HG03520 (cell line): ENCODE results near the gene DSTYK.
"Not testable (repeated sequence)": the region's sequence is repeated elsewhere in the genome, so short reads cannot be mapped to it uniquely, and the experiment has no call there.

ENCODE experiments used
- ATAC-seq: cut with Tn5 transposase; IDR thresholded peaks from one replicate; pipeline ENCODE4 v1.9.1; 2021; ENCODE audit warnings: mild to moderate bottlenecking, moderate library complexity; ENCODE audit not compliant: unreplicated experiment

Gene DSTYK

DNA sequence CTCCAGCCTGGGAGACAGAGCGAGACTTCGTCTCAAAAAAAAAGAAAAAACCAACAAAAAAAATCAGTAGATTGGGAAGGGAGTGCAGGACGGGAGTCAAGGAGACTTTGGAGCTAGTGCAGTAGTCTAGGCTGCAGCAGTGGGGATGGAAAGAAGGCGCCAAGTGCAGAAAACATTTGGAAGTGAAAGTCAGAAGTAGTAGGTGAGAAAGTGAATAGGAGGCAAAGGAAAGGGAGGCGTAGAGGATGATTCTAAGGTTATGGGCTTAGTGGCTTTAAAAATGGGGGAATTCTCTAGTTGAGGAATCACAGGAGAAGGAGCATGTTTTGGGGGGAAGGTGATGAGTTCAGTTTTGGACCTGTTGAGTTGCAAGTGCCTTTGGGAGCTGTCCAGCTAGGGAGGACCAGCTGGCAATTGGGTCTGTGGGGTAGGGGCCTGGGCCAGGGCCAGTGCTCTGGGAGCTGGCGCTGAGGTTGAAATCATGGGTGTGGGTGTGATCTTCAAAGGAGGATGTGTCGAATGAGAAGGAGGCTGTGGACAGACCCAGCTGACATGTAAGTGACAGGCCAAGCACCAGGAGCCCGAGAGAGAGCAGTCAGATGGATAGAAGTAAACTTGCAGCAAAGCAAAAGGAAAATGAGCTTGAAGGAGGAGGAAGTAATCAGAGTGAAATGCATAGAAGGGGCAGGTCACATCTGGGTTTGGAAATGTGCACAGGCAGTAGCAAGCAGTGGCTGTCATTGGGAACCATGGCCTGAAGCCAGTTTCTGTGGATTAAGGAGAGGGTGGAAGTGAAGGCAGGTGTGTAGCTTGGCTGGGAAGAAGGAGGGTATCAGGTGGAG is 32.1 kb upstream of the DSTYK start:
- no peak for ATAC-seq

DNA sequence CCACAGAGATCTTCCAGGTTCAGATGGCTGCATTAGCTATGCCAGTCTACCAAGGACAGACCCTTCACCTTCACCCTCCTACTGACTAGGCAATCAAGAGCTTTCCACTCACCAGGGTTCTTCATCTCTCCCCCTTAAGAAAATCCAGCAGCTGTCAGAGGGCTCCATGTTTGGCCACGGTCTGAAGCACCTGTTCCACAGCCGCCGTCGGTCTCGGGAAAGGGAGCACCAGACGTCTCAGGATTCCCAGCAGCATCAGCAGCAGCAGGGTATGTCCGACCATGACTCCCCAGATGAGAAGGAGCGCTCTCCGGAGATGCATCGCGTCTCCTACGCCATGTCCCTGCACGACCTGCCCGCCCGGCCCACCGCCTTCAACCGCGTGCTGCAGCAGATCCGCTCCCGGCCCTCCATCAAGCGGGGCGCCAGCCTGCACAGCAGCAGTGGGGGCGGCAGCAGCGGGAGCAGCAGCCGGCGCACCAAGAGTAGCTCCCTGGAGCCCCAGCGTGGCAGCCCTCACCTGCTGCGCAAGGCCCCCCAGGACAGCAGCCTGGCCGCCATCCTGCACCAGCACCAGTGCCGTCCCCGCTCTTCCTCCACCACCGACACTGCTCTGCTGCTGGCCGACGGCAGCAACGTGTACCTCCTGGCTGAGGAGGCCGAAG is 30.0 kb upstream of the DSTYK start:
- no peak for ATAC-seq

DNA sequence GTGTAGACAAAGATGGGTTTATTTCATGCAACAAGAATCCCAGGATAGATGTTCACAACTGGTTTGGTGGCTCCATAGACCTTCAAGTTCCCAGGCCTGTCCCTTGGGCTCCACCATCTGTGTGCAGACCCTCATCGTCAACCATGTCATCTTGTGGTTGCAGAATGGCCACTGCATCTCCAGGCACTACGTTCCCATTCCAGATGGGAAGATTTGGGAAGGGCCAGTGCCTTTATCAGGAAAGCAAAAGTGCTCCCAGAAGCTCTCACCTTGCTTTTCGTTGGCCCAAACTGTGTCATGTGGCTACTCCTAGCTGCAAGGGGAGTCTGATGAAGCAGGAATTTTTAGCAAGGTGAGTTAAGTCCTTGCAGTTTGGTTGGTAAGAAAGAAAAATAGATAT is 29.1 kb upstream of the DSTYK start:
- ATAC-seq: no peak

DNA sequence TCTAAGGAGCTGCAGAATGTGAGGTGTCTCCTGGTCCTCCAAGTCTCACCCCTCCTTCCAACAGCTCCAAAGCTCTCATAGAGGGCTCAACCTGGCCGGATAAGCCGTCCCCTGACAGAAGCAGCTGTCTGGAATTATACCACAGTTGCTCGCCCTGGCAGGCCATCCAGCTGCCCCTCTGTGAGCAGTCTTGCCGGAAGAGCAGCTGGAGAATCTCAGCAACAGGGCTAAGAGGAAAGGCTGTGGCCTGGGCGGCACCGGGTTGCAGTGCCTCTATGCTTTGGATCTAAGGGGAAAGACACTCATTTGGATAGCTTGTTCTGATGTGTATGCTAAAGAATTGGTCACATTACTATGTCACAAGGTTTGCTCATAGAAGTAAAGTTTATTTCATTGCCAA is 28.6 kb upstream of the DSTYK start:
- ATAC-seq: no peak

DNA sequence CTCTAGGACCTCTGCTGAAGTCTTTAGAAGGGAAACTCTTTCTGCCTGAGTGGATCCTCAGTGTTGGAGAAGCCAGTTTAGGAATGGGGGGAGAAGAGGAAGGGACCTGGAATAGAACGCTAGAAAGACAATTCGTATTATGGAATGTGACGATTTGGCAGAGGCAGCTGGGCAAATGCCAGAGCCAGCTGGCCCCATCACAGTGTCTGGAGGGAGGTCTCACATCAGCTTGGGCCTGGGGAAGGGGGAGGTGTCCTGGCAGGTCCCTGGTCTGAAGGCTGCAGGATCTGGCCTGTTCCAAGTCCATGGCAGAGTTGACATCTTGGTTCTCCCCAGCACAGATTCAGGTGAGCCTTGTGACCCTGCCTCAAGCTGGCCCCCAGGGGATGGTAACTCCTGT is 27.6 kb upstream of the DSTYK start:
- ATAC-seq: no peak

DNA sequence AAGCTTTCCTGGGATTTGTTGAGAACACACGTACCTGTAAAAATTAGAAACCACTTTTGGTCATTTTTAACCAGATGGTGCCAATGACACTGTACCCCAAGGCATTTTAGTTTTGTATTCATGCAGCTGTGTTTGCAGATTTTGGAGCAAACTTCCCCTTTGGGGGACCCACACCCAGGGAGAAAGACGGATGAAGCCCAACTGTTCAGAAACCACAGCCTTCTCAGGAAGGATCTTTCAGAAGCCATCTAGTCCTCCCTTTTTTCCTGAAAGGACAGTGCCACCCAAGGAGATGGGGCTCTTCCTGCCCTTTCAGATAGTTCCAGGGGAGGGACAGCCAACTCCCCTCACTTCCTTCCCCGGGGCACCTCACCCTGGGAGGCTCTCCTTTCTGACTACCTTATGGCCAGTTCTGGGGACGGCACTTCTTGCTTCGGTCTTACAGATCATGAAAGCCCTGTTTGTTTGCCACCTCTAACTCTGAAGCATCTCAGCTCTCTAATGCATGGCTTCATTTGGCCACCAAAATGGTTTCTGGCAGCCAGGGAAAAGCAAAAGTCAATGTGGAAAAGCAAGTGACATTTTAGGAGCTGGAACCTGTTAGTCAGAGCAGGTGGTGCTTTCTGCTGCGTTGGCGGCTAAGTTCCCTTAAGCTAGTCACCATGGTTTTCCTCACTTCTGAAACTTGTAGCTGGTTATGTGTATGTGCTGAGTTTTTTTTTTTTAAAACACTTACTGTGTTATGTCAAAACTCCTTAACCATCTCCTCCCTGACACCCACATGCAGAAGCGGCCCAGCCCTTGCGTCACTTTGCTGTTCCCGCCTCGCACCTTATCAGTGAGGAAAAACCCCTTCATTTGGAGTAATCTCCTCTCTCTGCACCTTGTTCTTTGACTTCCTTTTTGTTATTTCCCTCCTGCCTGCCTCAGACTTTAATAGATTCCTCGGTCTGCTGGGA is 26.3 kb upstream of the DSTYK start:
- ATAC-seq: no peak

DNA sequence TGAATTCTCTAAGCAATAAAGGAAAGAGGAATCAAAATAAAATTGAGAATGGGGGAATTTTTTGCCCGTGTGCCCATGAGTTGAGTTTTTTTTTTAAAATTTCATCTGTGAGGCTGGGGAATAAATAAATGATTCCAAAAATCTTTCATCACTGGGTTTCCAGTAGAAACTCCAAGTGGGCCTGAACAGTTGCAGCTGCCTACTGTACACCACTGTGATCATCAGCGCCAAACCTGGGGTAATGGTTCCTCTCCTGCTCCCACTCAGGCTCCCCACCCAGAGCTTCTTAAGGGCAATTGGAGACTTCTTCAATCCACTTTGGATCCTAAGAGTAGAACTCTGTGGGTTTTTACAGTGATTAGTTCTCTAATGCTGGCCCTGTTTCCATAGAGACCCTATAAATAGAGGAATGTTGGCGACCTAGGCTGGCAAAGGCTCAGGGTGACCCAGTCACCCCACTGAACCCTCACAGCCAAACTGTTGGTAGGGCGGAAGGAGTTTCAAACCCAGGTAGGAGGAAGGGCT is 25.5 kb upstream of the DSTYK start:
- no peak for ATAC-seq

DNA sequence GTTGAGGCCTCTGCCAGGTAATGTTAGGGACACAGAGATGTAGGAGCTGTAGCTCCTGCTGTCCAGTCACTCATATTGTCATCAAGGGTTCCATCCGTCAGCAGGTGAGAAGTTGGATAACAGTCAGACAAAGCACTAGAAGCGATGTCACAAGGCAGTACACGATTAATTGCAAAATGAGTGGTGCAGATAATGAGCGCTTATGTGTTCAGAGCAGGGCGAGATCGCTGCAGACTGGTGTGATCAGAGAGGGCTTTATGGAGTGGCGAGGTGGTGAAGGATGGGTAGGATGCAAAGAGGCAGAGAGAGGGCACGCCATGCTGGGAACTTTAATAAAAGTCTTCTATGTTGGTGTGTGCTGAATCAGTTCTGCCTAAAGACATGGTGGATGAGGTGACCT is 25.0 kb upstream of the DSTYK start:
- ATAC-seq: no peak

DNA sequence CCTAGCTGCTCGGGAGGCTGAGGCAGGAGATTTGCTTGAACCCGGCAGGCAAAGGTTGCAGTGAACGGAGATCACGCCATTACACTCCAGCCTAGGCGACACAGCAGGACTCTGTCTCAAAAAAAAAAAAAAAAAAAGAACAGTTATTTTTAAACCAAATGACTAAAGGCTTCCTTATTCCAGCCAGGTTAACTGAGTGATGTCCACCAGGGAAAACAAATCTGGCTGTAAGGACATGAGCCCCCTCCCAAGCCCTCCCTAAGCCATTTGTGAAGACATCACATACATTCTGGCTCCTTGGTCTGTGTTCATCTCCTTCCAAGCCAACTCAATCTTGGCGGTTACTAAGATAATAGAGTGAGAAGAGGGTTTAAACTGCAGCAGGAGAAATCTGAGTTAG is 24.4 kb upstream of the DSTYK start:
- ATAC-seq: no peak

DNA sequence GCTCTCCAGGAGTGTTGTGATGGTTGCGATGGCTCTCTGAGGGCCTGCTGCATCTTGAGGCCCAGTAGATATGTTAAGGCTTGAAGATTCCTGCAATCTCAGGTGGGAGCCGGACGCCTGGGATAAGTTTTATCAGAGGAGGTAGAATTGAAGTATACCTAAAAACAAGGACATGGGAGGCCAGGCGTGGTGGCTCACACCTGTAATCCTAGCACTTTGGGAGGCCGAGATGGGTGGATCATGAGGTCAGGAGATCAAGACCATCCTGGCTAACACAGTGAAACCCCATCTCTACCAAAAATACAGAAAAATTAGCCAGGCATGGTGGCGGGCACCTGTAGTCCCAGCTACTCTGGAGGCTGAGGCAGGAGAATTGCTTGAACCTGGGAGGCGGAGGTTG is 22.5 kb upstream of the DSTYK start:
- not testable (repeated sequence) for ATAC-seq

DNA sequence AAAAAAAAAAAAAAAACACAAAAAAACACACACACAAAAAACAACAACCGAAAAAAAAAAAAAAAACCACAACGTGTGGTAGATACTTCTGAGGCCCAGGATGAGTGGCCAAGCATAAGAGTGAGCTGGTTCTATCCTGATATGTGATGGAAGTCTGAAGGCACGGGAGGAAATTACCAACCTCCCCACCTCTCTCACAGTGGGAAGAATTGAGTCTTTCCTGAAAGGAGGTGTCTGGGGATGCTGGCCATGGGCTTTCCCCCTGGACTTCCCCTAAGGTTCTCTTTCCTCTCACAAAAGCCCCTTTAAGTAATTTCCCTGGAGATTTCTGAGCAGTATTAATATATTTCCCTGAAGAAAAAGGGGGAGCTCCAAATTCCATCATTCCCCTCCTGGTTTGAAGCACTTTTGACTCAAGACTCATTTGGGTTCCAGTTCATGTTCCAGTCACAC is 21.5 kb upstream of the DSTYK start:
- no peak for ATAC-seq

DNA sequence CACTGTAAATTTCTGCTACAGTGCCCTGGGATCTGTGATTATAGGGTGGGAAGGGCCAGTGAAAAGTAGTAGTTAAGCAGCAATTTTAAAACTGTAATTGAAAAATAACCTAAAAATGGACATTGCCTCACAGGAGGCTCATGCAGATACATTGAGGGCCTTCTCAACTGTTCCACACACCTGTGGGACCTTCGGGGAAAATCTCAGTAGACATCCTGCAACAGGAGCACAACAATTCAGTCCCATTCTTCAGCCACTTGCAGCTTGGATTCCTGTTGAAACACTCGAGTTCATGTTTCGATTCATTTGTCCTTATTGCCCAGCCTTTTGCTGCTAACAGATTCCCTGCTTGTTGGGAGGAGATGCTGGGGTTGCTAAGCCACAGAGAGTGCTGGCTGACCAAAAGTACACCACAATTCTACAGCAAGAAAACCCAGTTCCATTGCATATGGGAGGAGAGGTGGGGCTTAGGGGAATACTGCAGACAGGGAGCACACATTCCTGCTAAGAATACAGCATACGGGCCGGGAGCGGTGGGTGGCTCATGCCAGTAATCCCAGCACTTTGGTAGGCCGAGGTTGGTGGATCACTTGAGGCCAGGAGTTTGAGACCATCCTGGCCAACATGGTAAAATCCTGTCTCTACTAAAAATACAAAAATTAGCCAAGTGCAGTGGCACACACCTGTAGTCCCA is 20.8 kb upstream of the DSTYK start:
- no peak for ATAC-seq

DNA sequence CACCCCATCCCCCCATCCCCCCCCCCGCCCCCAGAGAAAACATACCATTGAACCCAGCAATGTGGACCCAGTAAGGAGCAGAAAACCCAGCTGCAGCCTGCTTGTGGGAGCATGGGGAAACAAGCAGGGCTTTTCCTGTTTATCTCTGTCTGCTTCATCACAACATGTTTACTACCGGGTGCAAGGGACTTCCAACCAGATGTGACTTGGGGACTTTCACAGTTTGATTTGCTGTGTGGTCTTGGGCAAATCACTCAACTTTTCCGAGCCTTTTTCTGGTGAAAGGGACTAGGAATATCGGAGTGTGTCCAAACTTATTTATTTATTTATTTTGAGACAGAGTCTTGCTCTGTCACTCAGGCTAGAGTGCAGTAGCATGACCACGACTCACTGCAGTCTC is 19.5 kb upstream of the DSTYK start:
- no peak for ATAC-seq

DNA sequence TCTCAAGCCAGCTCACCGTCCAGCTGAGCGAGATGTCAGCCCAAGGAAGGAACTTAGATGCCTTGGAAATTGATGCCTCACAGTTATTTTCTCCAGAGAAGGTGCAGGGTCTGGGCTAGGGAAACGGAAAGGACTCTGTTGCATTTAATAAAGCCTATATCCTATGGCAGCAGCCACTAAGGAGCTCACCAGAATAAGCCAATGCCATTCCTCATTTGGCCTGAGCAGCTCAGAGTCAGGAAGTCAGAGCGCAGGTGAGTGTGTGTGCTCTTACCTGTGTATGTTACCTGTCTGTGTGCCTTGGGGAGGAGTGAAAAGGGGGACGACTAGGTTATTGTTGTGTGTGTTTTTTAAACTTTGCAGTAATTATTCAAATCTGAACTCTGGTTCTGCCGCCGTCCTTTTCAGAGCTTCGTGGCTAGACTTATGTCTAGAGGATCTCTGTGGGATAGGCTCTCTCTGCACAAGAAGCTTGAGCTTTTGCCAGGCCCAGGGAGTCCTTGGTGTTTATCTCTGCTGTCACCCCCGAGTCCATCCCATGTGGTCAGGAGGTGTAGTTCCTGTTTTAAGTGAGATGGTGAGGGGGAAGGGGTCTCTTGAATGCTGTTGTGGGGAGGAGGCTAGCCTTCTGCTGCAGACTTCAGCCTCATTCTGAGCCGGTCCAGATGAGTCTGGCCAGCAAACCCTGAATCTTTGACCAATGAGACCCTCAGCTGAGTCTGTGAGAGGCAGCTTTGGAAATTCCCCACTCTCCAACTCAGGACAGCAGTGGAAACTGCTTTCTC is 18.6 kb upstream of the DSTYK start:
- ATAC-seq: no peak

DNA sequence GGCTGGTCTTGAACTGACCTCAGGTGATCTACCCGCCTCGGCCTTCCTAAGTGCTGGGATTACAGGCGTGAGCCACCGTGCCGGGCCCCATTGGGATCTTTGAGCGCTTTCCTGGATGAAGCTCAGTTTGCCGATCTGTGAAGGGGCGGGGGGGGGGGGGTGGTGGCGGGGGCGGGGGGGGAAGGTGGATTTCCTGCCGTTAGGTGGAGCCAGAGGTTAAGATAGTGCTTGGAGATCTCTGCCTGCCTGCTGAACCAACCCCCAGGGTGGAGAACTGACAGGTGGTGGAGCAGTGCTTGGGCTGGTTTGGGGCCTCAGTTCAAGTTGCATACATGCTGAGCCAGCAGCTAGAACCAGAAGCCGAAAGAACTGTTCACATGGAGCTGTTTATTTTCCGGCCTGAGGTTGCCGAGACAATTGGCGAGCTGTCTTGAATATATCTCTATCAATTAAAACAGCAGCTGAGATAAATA is 17.9 kb upstream of the DSTYK start:
- ATAC-seq: no peak

DNA sequence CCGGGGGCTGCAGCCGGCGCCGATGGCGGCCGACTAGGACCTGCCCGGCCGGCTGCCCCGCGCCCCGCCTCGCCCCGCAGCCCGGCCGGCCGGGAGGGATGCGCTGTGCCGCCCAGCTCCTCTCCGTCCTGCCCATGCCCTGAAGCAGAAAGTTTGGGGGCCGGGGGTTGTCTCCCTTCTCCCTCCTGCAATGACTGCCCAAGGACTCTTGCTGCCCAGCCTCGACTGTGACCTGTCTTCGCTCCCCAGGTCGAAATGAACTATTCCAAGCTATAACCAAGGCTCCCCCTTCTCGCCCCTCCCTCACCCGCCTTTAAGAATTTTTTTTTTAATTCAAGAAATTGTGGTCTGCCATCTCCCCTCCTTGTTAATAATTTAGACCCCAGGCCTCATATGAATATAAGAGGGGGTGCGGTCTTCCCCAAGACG is 16.6 kb upstream of the DSTYK start:
- ATAC-seq: no peak

DNA sequence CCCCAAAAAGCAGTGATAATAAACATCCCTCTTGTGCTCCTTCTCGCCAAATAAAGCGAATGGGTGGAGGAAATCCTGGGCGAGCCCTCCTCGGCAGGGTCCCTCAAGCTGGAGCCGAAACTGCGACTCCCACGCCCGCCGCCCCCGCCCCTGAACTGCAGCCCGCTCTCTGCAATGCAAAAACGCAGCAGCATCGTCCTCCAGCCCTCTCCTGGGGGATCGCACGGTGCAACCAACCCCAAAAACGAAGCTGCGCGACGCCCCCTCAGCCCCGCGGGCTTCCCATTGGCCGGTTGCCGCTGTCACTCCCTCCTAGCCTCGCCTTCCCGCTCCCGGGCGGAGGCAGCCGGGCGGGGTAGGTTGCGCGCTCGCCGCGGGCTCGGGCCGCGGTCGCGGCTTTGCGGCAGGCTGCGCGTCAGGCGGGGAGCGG is 16.1 kb upstream of the DSTYK start, which contains the start of gene TMCC2:
TMCC2 (plus strand) TSS at position 363 of the 430 bp plus-strand sequence. CDS start 619 bp downstream, outside the sequence.
- ATAC-seq: peak; percentile 86

DNA sequence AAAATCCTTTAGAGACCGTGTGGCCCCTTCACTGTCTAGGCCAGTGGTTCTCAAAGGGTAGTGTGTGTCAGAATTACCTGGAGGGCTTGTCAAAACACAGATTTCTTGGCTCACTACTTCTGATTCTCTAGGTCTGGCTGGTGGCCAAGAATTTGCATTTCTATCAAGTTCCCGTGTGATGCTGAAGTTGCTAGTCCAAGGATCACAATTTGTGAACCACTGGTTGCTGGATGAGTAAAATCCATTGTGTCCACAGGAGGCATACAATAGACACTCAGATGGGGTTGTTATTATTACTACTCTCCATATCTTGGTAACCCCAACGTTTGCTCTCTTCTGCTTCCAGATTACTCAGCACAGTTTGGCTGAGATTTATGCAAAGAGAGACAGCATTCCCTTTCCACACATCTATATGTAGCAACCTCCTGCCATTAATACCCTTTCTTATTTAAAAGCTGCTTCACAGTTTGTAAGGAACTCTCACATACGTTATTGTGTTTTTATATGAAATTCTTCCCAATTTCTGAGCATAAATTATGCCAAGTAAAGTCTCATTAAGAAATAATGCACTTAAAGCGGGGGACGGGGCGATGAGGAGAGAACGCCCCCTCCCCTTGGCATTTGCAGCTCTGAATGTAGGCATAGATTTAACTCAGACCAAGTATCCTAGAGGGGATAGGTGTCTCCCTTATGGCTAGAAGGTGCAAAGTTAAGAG is 15.5 kb upstream of the DSTYK start:
- no peak for ATAC-seq
